Stimulated activated CD4-positive, alpha-beta T cell treated with anti-CD3 and anti-CD28 coated beads, TNF-alpha, amount 100 ng/mL, for 4 hours (primary cell): ENCODE measurements around the gene EMC10.

Source experiments
- DNase-seq, 3 experiments: peaks; one replicate each; pipeline ENCODE4 v3.0.0-alpha.2; 2020; ENCODE audit warnings: low read depth in 3 of 3

Gene EMC10

GRCh38 chr19:50477751-50478515, 1.6 kb downstream of the EMC10 start:
- DNase-seq, result no peak

GRCh38 chr19:50478901-50479715, 2.8 kb downstream of the EMC10 start:
- DNase-seq, result no peak

GRCh38 chr19:50479761-50480251, 3.5 kb downstream of the EMC10 start:
- no peak for DNase-seq

GRCh38 chr19:50480281-50481111, 4.2 kb downstream of the EMC10 start:
- DNase-seq, result no peak

- no peak for DNase-seq
Observed at GRCh38 chr19:50481351-50482149, 5.2 kb downstream of the EMC10 start.

GRCh38 chr19:50482271-50482855, 6.1 kb downstream of the EMC10 start:
- DNase-seq, result no peak

GRCh38 chr19:50482916-50483315, 6.6 kb downstream of the EMC10 start:
- DNase-seq, result no peak

- no peak for DNase-seq
Observed at GRCh38 chr19:50485284-50485955, 9.1 kb downstream of the EMC10 start.

GRCh38 chr19:50486823-50487515, 10.7 kb downstream of the EMC10 start:
- no peak for DNase-seq

GRCh38 chr19:50488389-50489194, 12.3 kb downstream of the EMC10 start:
- no peak for DNase-seq

GRCh38 chr19:50489461-50490011, 13.2 kb downstream of the EMC10 start:
- DNase-seq, result no peak

- DNase-seq, result no peak
Observed at GRCh38 chr19:50490411-50490811, 14.1 kb downstream of the EMC10 start.

GRCh38 chr19:50490991-50491472, 14.7 kb downstream of the EMC10 start:
- DNase-seq, result no peak

GRCh38 chr19:50492303-50493052, 16.2 kb downstream of the EMC10 start:
- no peak for DNase-seq

GRCh38 chr19:50493171-50493570, 16.9 kb downstream of the EMC10 start:
- no peak for DNase-seq

- no peak for DNase-seq
Observed at GRCh38 chr19:50494186-50495019, 18.1 kb downstream of the EMC10 start.
